Peyer's patch (tissue), 4 donors: ENCODE data around the gene SESN2. TPM values are rescaled to one million over a fixed set of nuclear protein-coding genes. Genes with fewer than 3 reads are reported as not detected.

ENCODE experiments used
- DNase-seq, 3 donors: peaks; one replicate each; pipeline ENCODE4 v3.0.0-alpha.2; 2017 to 2019
- H3K27ac ChIP-seq, 4 donors: fragments of 200-600 bp; sonication (generic); one replicate each; pipeline ENCODE4 v1.5.1; 2016 to 2019
- H3K27me3 ChIP-seq, 2 donors: fragments of 200-600 bp; sonication (generic); one replicate each; pipeline ENCODE4 v1.5.1; 2019
- H3K36me3 ChIP-seq, 3 donors: fragments of 200-600 bp; sonication (generic); one replicate each; pipeline ENCODE4 v1.5.1; 2016 to 2019
- H3K4me1 ChIP-seq, 4 donors: fragments of 200-600 bp; sonication (generic); one replicate each; pipeline ENCODE4 v1.5.1; 2016 to 2019
- H3K4me3 ChIP-seq, 4 donors: fragments of 200-600 bp; sonication (generic); 1 replicate in 3 of 4; 2 replicates in 1 of 4; pipeline ENCODE4 v1.5.1; 2016 to 2019; ENCODE audit warnings: mild to moderate bottlenecking in 1 of 4
- H3K9me3 ChIP-seq, 4 donors: fragments of 200-600 bp; sonication (generic); one replicate each; pipeline ENCODE4 v1.5.1; 2016 to 2019; ENCODE audit warnings: mild to moderate bottlenecking in 1 of 4
- CTCF ChIP-seq, 6 experiments: fragments of 450-650 bp in 4 of 6; fragments of 200-600 bp in 2 of 6; sonication (generic) in 1 of 6; IDR thresholded peaks; one replicate each; pipeline ENCODE4 v1.5.1; 2017 to 2019; ENCODE audit warnings: antibody characterized with exemption in 6 of 6, mild to moderate bottlenecking in 3 of 6, moderate library complexity in 1 of 6
- POLR2A ChIP-seq, 2 donors: fragments of 450-650 bp; IDR thresholded peaks; one replicate each; pipeline ENCODE4 v1.5.1; 2017; ENCODE audit warnings: antibody characterized with exemption in 2 of 2, mild to moderate bottlenecking in 2 of 2, moderate library complexity in 2 of 2
- total RNA-seq, 4 donors: library from RNA; depleted of rRNA; stranded (reverse); fragments of >200 nt; gene quantifications; one replicate each; pipeline ENCODE4 v1.1.0, GENCODE V29; 2016

Gene SESN2
- total RNA-seq, 4 donors from 2014 or later: 4.1 to 33.8 (median 26.1) TPM

- Histone ChIP-seq H3K4me1 (peaks cover 0 to 9% (median 0%) of the 10 kb centered on the region in 4 donors), H3K4me3 (no peak overlapping the region), H3K36me3 (no peaks in the 10 kb centered on the region), H3K9me3 (no peaks in the 10 kb centered on the region), H3K27ac (no peak overlapping the region), H3K27me3 (no peaks in the 10 kb centered on the region)
- no peak for DNase-seq
- TF ChIP-seq POLR2A (IDR thresholded peaks at IDR 0.05) (no peak), CTCF (IDR thresholded peaks at IDR 0.05) (no peak)
Measured at GRCh38 chr1:28301368-28302174, 42.3 kb downstream of the SESN2 start.

GRCh38 chr1:28302247-28302646 lies 42.9 kb downstream of the SESN2 start:
- H3K27ac ChIP-seq: no peak overlapping the region
- H3K36me3 ChIP-seq: no peaks in the 10 kb centered on the region
- H3K4me1 ChIP-seq: peaks cover 0 to 7% (median 0%) of the 10 kb centered on the region in 4 donors
- no peaks in the 10 kb centered on the region for H3K27me3 ChIP-seq
- DNase-seq: no peak
- no peak overlapping the region for H3K4me3 ChIP-seq
- no peak for TF ChIP-seq CTCF (IDR thresholded peaks at IDR 0.05)
- no peak for TF ChIP-seq POLR2A (IDR thresholded peaks at IDR 0.05)
- no peaks in the 10 kb centered on the region for H3K9me3 ChIP-seq

- no peak for DNase-seq
- TF ChIP-seq POLR2A (IDR thresholded peaks at IDR 0.05): no peak
- Histone ChIP-seq H3K9me3 (no peaks in the 10 kb centered on the region), H3K36me3 (no peaks in the 10 kb centered on the region), H3K4me3 (no peak overlapping the region), H3K27ac (no peak overlapping the region), H3K4me1 (no peaks in the 10 kb centered on the region), H3K27me3 (no peaks in the 10 kb centered on the region)
Measured at GRCh38 chr1:28306301-28306949, 47.1 kb downstream of the SESN2 start.

- no peak for TF ChIP-seq CTCF (IDR thresholded peaks at IDR 0.05)
- TF ChIP-seq POLR2A (IDR thresholded peaks at IDR 0.05): no peak
- no peaks in the 10 kb centered on the region for H3K4me1 ChIP-seq
- H3K4me3 ChIP-seq: no peak overlapping the region
- DNase-seq: no peak
- no peaks in the 10 kb centered on the region for H3K9me3 ChIP-seq
- H3K27ac ChIP-seq: no peak overlapping the region
- H3K36me3 ChIP-seq: no peaks in the 10 kb centered on the region
- no peaks in the 10 kb centered on the region for H3K27me3 ChIP-seq
Measured at GRCh38 chr1:28308750-28309149, 49.4 kb downstream of the SESN2 start.

- no peak overlapping the region for H3K27ac ChIP-seq
- no peak for DNase-seq
- H3K27me3 ChIP-seq: no peaks in the 10 kb centered on the region
- H3K4me3 ChIP-seq: no peak overlapping the region
- no peaks in the 10 kb centered on the region for H3K36me3 ChIP-seq
- TF ChIP-seq POLR2A (IDR thresholded peaks at IDR 0.05) (no peak), CTCF (IDR thresholded peaks at IDR 0.05) (no peak)
- H3K4me1 ChIP-seq: no peaks in the 10 kb centered on the region
- no peaks in the 10 kb centered on the region for H3K9me3 ChIP-seq
Measured at GRCh38 chr1:28309702-28310101, 50.4 kb downstream of the SESN2 start.
